ENCODE measurements around the gene CPSF7. TPM values are rescaled to one million over a fixed set of nuclear protein-coding genes. Genes with fewer than 3 reads are reported as not detected.

CPSF7 gene
- total RNA-seq, 1 donor from 2014 or later: 63.2 TPM

- Histone ChIP-seq H2AFZ (ENCODE audit: low read depth, low read length) (no peak overlapping the region), H3K36me3 (ENCODE audit: insufficient read depth, low read length) (peaks cover 60% of the 10 kb centered on the region), H4K20me1 (ENCODE audit: insufficient read depth, low read length) (peaks cover 42% of the 10 kb centered on the region), H3K9ac (ENCODE audit: low read length) (peak overlapping the region; percentile 42), H3K27ac (ENCODE audit: low read depth, low read length) (peak overlapping the region; percentile 54), H3K4me1 (ENCODE audit: insufficient read depth, low read length) (peaks cover 3% of the 10 kb centered on the region), H3K9me3 (ENCODE audit: insufficient read depth, low read depth, low read length) (no peaks in the 10 kb centered on the region), H3K27me3 (ENCODE audit: insufficient read depth, low read length) (no peaks in the 10 kb centered on the region), H3K79me2 (ENCODE audit: insufficient read depth, low read length) (peaks cover 4% of the 10 kb centered on the region), H3K4me2 (ENCODE audit: low read length) (peak overlapping the region; percentile 5), H3K4me3 (ENCODE audit: insufficient read depth, low read depth, low read length) (no peak overlapping the region)
- Mint-ChIP-seq H3K27ac (ENCODE audit: unreplicated experiment) (peak overlapping the region; percentile 90), H3K4me1 (ENCODE audit: low read depth, unreplicated experiment) (peaks cover 26% of the 10 kb centered on the region), H3K9me3 (ENCODE audit: unreplicated experiment) (no peaks in the 10 kb centered on the region), H3K36me3 (ENCODE audit: low read depth, unreplicated experiment) (peaks cover 12% of the 10 kb centered on the region), H3K27me3 (ENCODE audit: low read depth, unreplicated experiment) (no peaks in the 10 kb centered on the region), H3K4me3 (ENCODE audit: unreplicated experiment) (peak overlapping the region; percentile 56)
- no peak for FAIRE-seq
- DNase-seq (ENCODE audit: low read depth): peak; percentile 46
- TF ChIP-seq, protein P1, sequence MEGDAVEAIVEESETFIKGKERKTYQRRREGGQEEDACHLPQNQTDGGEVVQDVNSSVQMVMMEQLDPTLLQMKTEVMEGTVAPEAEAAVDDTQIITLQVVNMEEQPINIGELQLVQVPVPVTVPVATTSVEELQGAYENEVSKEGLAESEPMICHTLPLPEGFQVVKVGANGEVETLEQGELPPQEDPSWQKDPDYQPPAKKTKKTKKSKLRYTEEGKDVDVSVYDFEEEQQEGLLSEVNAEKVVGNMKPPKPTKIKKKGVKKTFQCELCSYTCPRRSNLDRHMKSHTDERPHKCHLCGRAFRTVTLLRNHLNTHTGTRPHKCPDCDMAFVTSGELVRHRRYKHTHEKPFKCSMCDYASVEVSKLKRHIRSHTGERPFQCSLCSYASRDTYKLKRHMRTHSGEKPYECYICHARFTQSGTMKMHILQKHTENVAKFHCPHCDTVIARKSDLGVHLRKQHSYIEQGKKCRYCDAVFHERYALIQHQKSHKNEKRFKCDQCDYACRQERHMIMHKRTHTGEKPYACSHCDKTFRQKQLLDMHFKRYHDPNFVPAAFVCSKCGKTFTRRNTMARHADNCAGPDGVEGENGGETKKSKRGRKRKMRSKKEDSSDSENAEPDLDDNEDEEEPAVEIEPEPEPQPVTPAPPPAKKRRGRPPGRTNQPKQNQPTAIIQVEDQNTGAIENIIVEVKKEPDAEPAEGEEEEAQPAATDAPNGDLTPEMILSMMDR (IDR thresholded peaks at IDR 0.05; ENCODE audit: insufficient read depth, low read depth, low read length): no peak
- no peak for TF ChIP-seq EZH2 (IDR thresholded peaks at IDR 0.05; ENCODE audit: insufficient read depth, low read length)
Observed at GRCh38 chr11:61404641-61405040, 25.1 kb downstream of the CPSF7 start.

- peak overlapping the region; percentile 5 for H3K4me2 ChIP-seq (ENCODE audit: low read length)
- no peak overlapping the region for H3K4me3 Mint-ChIP-seq (ENCODE audit: unreplicated experiment)
- no peaks in the 10 kb centered on the region for H3K9me3 ChIP-seq (ENCODE audit: insufficient read depth, low read depth, low read length)
- H3K27me3 Mint-ChIP-seq (ENCODE audit: low read depth, unreplicated experiment): no peaks in the 10 kb centered on the region
- TF ChIP-seq, protein P1 (IDR thresholded peaks at IDR 0.05; ENCODE audit: insufficient read depth, low read depth, low read length): no peak
- no peak for TF ChIP-seq EZH2 (IDR thresholded peaks at IDR 0.05; ENCODE audit: insufficient read depth, low read length)
- peak overlapping the region; percentile 90 for H3K27ac Mint-ChIP-seq (ENCODE audit: unreplicated experiment)
- peaks cover 12% of the 10 kb centered on the region for H3K36me3 Mint-ChIP-seq (ENCODE audit: low read depth, unreplicated experiment)
- no peak overlapping the region for H3K4me3 ChIP-seq (ENCODE audit: insufficient read depth, low read depth, low read length)
- peaks cover 42% of the 10 kb centered on the region for H4K20me1 ChIP-seq (ENCODE audit: insufficient read depth, low read length)
- DNase-seq (ENCODE audit: low read depth): no peak
- peaks cover 3% of the 10 kb centered on the region for H3K4me1 ChIP-seq (ENCODE audit: insufficient read depth, low read length)
- peak overlapping the region; percentile 22 for H3K9ac ChIP-seq (ENCODE audit: low read length)
- no peaks in the 10 kb centered on the region for H3K9me3 Mint-ChIP-seq (ENCODE audit: unreplicated experiment)
- H3K79me2 ChIP-seq (ENCODE audit: insufficient read depth, low read length): peaks cover 4% of the 10 kb centered on the region
- no peaks in the 10 kb centered on the region for H3K27me3 ChIP-seq (ENCODE audit: insufficient read depth, low read length)
- H3K4me1 Mint-ChIP-seq (ENCODE audit: low read depth, unreplicated experiment): peaks cover 26% of the 10 kb centered on the region
- H3K36me3 ChIP-seq (ENCODE audit: insufficient read depth, low read length): peaks cover 60% of the 10 kb centered on the region
- FAIRE-seq: no peak
- peak overlapping the region; percentile 54 for H3K27ac ChIP-seq (ENCODE audit: low read depth, low read length)
- no peak overlapping the region for H2AFZ ChIP-seq (ENCODE audit: low read depth, low read length)
Observed at GRCh38 chr11:61404103-61404502, 25.7 kb downstream of the CPSF7 start.

DNA sequence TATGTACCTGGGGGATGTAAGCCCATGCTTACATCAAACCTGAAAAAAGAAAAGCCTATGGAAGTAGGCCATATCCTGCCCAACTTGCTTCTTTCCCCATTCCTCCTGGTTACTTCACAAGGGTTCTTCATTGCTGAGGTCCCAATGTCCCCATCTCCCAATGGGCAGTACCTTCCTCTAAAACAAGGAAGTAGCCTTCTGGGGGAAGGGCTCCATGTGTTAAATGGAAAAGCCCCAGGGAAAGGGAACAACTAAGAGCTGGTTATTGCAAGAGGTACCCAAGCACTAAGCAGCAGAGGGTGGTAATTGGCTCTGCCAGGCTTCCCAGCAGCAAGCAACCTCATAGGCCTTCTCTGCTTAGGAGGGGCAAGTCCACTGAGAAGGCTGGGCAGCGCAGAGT, 26.1 kb downstream of the CPSF7 start:
- H3K4me3 ChIP-seq (ENCODE audit: insufficient read depth, low read depth, low read length): no peak overlapping the region
- H2AFZ ChIP-seq (ENCODE audit: low read depth, low read length): no peak overlapping the region
- no peak overlapping the region for H3K9ac ChIP-seq (ENCODE audit: low read length)
- DNase-seq (ENCODE audit: low read depth) (no peak), FAIRE-seq (no peak)
- no peak overlapping the region for H3K4me2 ChIP-seq (ENCODE audit: low read length)
- H3K27ac Mint-ChIP-seq (ENCODE audit: unreplicated experiment): peak overlapping the region; percentile 90
- H3K4me1 ChIP-seq (ENCODE audit: insufficient read depth, low read length): peaks cover 3% of the 10 kb centered on the region
- no peaks in the 10 kb centered on the region for H3K9me3 ChIP-seq (ENCODE audit: insufficient read depth, low read depth, low read length)
- no peaks in the 10 kb centered on the region for H3K27me3 Mint-ChIP-seq (ENCODE audit: low read depth, unreplicated experiment)
- TF ChIP-seq EZH2 (IDR thresholded peaks at IDR 0.05; ENCODE audit: insufficient read depth, low read length): no peak
- TF ChIP-seq, protein P1 (IDR thresholded peaks at IDR 0.05; ENCODE audit: insufficient read depth, low read depth, low read length): no peak
- no peaks in the 10 kb centered on the region for H3K27me3 ChIP-seq (ENCODE audit: insufficient read depth, low read length)
- H4K20me1 ChIP-seq (ENCODE audit: insufficient read depth, low read length): peaks cover 39% of the 10 kb centered on the region
- no peak overlapping the region for H3K4me3 Mint-ChIP-seq (ENCODE audit: unreplicated experiment)
- peaks cover 4% of the 10 kb centered on the region for H3K79me2 ChIP-seq (ENCODE audit: insufficient read depth, low read length)
- H3K36me3 Mint-ChIP-seq (ENCODE audit: low read depth, unreplicated experiment): peaks cover 14% of the 10 kb centered on the region
- no peaks in the 10 kb centered on the region for H3K9me3 Mint-ChIP-seq (ENCODE audit: unreplicated experiment)
- peak overlapping the region; percentile 54 for H3K27ac ChIP-seq (ENCODE audit: low read depth, low read length)
- H3K4me1 Mint-ChIP-seq (ENCODE audit: low read depth, unreplicated experiment): peaks cover 26% of the 10 kb centered on the region
- peaks cover 57% of the 10 kb centered on the region for H3K36me3 ChIP-seq (ENCODE audit: insufficient read depth, low read length)

Data from astrocyte (in vitro differentiated cells and primary cell).